Thymus (tissue), 14 donors: Measurements from ENCODE around the gene ARIH1. TPM values are rescaled to one million over a fixed set of nuclear protein-coding genes. Genes with fewer than 3 reads are reported as not detected.
"Not testable (repeated sequence)": the region's sequence is repeated elsewhere in the genome, so short reads cannot be mapped to it uniquely, and the experiment has no call there.

ENCODE experiments used
- DNase-seq, 9 donors: peaks; one replicate each; pipeline ENCODE4 v3.0.0-alpha.2; 2013; ENCODE audit warnings: low spot score in 9 of 9, low read depth in 6 of 9, missing footprints in 1 of 9
- H3K27ac ChIP-seq, 2 donors: one replicate each; pipeline ENCODE4 v1.5.1; 2013; ENCODE audit warnings: control low read depth in 1 of 2, low read depth in 1 of 2, low read length in 1 of 2, mild to moderate bottlenecking in 1 of 2, moderate library complexity in 1 of 2
- H3K27me3 ChIP-seq, 2 donors: one replicate each; pipeline ENCODE4 v1.5.1; 2013; ENCODE audit warnings: low read length in 1 of 2; ENCODE audit not compliant: control insufficient read depth in 2 of 2, insufficient read depth in 1 of 2
- H3K36me3 ChIP-seq, 2 donors: one replicate each; pipeline ENCODE4 v1.5.1; 2013; ENCODE audit warnings: low read length in 1 of 2, mild to moderate bottlenecking in 1 of 2, moderate library complexity in 1 of 2; ENCODE audit not compliant: control insufficient read depth in 2 of 2, insufficient read depth in 2 of 2
- H3K4me1 ChIP-seq, 2 donors: one replicate each; pipeline ENCODE4 v1.5.1; 2013; ENCODE audit warnings: low read length in 2 of 2; ENCODE audit not compliant: control insufficient read depth in 2 of 2, insufficient read depth in 2 of 2
- H3K4me3 ChIP-seq, 2 donors: one replicate each; pipeline ENCODE4 v1.5.1; 2013; ENCODE audit warnings: low read length in 2 of 2, control low read depth in 1 of 2, mild to moderate bottlenecking in 1 of 2
- H3K9me3 ChIP-seq, 2 donors: one replicate each; pipeline ENCODE4 v1.5.1; 2013; ENCODE audit warnings: low read length in 1 of 2, mild to moderate bottlenecking in 1 of 2; ENCODE audit not compliant: control insufficient read depth in 2 of 2, insufficient read depth in 1 of 2
- WGBS: extraction: QIAGEN DNeasy Blood & Tissue Kit; methylation state at CpG from one replicate; pipeline ENCODE4 v1.1.7; 2013; 5-methylcytosine and 5-hydroxymethylcytosine counted together
- long read RNA-seq, 10 donors: transcript quantifications; one replicate each; lab custom pipeline, GENCODE V29; 2026
- polyA plus RNA-seq: library from polyadenylated mRNA; stranded (reverse); fragments of 200-250 nt; gene quantifications from one replicate; pipeline ENCODE4 v1.2.3, GENCODE V29; 2013
- total RNA-seq: library from RNA; stranded (reverse); fragments of 120-200 nt; gene quantifications from one replicate; pipeline ENCODE4 v1.2.4, GENCODE V29; 2013
- donor health status: healthy.

The ARIH1 gene
- total RNA-seq = 41.9 TPM
- 32.0 TPM for polyA plus RNA-seq
- long read RNA-seq, donor 1 = 0 reads
- long read RNA-seq, donor 2 = 0 reads
- long read RNA-seq, donor 3, full-length matches to known transcripts = 5 of 5 reads
- long read RNA-seq, donor 3, partial matches to known transcripts = 0 of 5 reads
- long read RNA-seq, donor 3, other reads (novel, unspliced or antisense) = 0 of 5 reads
- long read RNA-seq, donor 4, full-length matches to known transcripts = 4 of 4 reads
- long read RNA-seq, donor 4, partial matches to known transcripts = 0 of 4 reads
- long read RNA-seq, donor 4, other reads (novel, unspliced or antisense) = 0 of 4 reads
- long read RNA-seq, donor 5, full-length matches to known transcripts = 6 of 27 reads
- long read RNA-seq, donor 5, partial matches to known transcripts = 21 of 27 reads
- long read RNA-seq, donor 5, other reads (novel, unspliced or antisense) = 0 of 27 reads
- long read RNA-seq, donor 6, full-length matches to known transcripts = 6 of 18 reads
- long read RNA-seq, donor 6, partial matches to known transcripts = 12 of 18 reads
- long read RNA-seq, donor 6, other reads (novel, unspliced or antisense) = 0 of 18 reads
- long read RNA-seq, donor 7, full-length matches to known transcripts = 4 of 4 reads
- long read RNA-seq, donor 7, partial matches to known transcripts = 0 of 4 reads
- long read RNA-seq, donor 7, other reads (novel, unspliced or antisense) = 0 of 4 reads
- long read RNA-seq, donor 8, full-length matches to known transcripts = 7 of 7 reads
- long read RNA-seq, donor 8, partial matches to known transcripts = 0 of 7 reads
- long read RNA-seq, donor 8, other reads (novel, unspliced or antisense) = 0 of 7 reads
- long read RNA-seq, donor 9, full-length matches to known transcripts = 5 of 5 reads
- long read RNA-seq, donor 9, partial matches to known transcripts = 0 of 5 reads
- long read RNA-seq, donor 9, other reads (novel, unspliced or antisense) = 0 of 5 reads
- long read RNA-seq, donor 10, full-length matches to known transcripts = 8 of 8 reads
- long read RNA-seq, donor 10, partial matches to known transcripts = 0 of 8 reads
- long read RNA-seq, donor 10, other reads (novel, unspliced or antisense) = 0 of 8 reads

GRCh38 chr15:72473614-72474465 is at the start of gene ARIH1:
ARIH1 (plus strand) TSS chr15:72474330; CDS start chr15:72474640, 310 bp downstream.
- DNase-seq = peak; percentile 86 to 97 (median 92)
- Histone ChIP-seq H3K36me3 (peaks cover 6 to 10% of the 10 kb centered on the region in 2 donors), H3K4me3 (peak within 1 kb of the TSS; percentile 78), H3K4me1 (peaks cover 7 to 13% of the 10 kb centered on the region in 2 donors), H3K27me3 (no peaks in the 10 kb centered on the region), H3K27ac (peak within 1 kb of the TSS; percentile 100), H3K9me3 (no peaks in the 10 kb centered on the region)
- WGBS = under 1% methylated on average over 63 of the region's 63 CpGs

GRCh38 chr15:72426753-72427152 is 47.4 kb upstream of the ARIH1 start:
- H3K9me3 ChIP-seq = no peaks in the 10 kb centered on the region
- no peaks in the 10 kb centered on the region for H3K27me3 ChIP-seq
- H3K4me3 ChIP-seq = no peak overlapping the region
- H3K36me3 ChIP-seq = no peaks in the 10 kb centered on the region
- H3K27ac ChIP-seq = no peak overlapping the region
- no peak for DNase-seq
- H3K4me1 ChIP-seq = no peaks in the 10 kb centered on the region

- H3K27ac ChIP-seq = no peak overlapping the region
- no peaks in the 10 kb centered on the region for H3K27me3 ChIP-seq
Measured at GRCh38 chr15:72437650-72438316, 36.3 kb upstream of the ARIH1 start.

GRCh38 chr15:72442848-72443247 is 31.3 kb upstream of the ARIH1 start:
- H3K27ac ChIP-seq, DNase-seq, H3K27me3 ChIP-seq, H3K36me3 ChIP-seq, H3K4me3 ChIP-seq, H3K9me3 ChIP-seq, H3K4me1 ChIP-seq: not testable (repeated sequence)
- over 99% methylated on average over 3 of the region's 5 CpGs for WGBS

More at GRCh38 chr15:72437650-72438316, 36.3 kb upstream of the ARIH1 start:
- no peaks in the 10 kb centered on the region for H3K9me3 ChIP-seq
- H3K4me1 ChIP-seq = no peaks in the 10 kb centered on the region
- 92% methylated on average over 1 of the region's 1 CpG for WGBS
- no peak overlapping the region for H3K4me3 ChIP-seq
- no peaks in the 10 kb centered on the region for H3K36me3 ChIP-seq
- no peak for DNase-seq

GRCh38 chr15:72445426-72445825 is 28.7 kb upstream of the ARIH1 start:
- H3K4me1 ChIP-seq = no peaks in the 10 kb centered on the region
- no peak for DNase-seq
- WGBS = 86% methylated on average over 1 of the region's 1 CpG
- H3K27me3 ChIP-seq = no peaks in the 10 kb centered on the region
- H3K4me3 ChIP-seq = no peak overlapping the region
- no peak overlapping the region for H3K27ac ChIP-seq
- no peaks in the 10 kb centered on the region for H3K9me3 ChIP-seq
- H3K36me3 ChIP-seq = no peaks in the 10 kb centered on the region

GRCh38 chr15:72450805-72451204 is 23.3 kb upstream of the ARIH1 start:
- WGBS = 92% methylated on average over 6 of the region's 6 CpGs
- Histone ChIP-seq H3K27me3 (peaks cover 0 to 4% of the 10 kb centered on the region in 2 donors), H3K4me1 (no peaks in the 10 kb centered on the region), H3K4me3 (no peak overlapping the region), H3K36me3 (no peaks in the 10 kb centered on the region), H3K9me3 (no peaks in the 10 kb centered on the region), H3K27ac (no peak overlapping the region)
- no peak for DNase-seq

- Histone ChIP-seq H3K27me3 (peaks cover 0 to 4% of the 10 kb centered on the region in 2 donors), H3K4me3 (no peak overlapping the region), H3K4me1 (no peaks in the 10 kb centered on the region), H3K9me3 (no peaks in the 10 kb centered on the region), H3K27ac (no peak overlapping the region), H3K36me3 (no peaks in the 10 kb centered on the region)
- 93% methylated on average over 9 of the region's 9 CpGs for WGBS
- no peak for DNase-seq
Measured at GRCh38 chr15:72451224-72451623, 22.9 kb upstream of the ARIH1 start.

- Histone ChIP-seq H3K27me3 (peaks cover 0 to 3% of the 10 kb centered on the region in 2 donors), H3K9me3 (no peaks in the 10 kb centered on the region), H3K4me1 (no peaks in the 10 kb centered on the region), H3K36me3 (no peaks in the 10 kb centered on the region), H3K27ac (no peak overlapping the region), H3K4me3 (no peak overlapping the region)
- DNase-seq = no peak
- WGBS = 98% methylated on average over 7 of the region's 7 CpGs
Measured at GRCh38 chr15:72456684-72457083, 17.4 kb upstream of the ARIH1 start.
